Mammary epithelial cell (primary cell): ENCODE measurements around the gene UNCX.

Experiments
- CTCF ChIP-seq, 2 donors: IDR thresholded peaks in 1 of 2; conservative IDR thresholded peaks in 1 of 2; 2 replicates each; pipeline ENCODE4 v1.5.1; 2011 to 2012; ENCODE audit warnings: inconsistent platforms in 2 of 2, low read length in 2 of 2, mild to moderate bottlenecking in 2 of 2, control low read depth in 1 of 2, low read depth in 1 of 2; ENCODE audit not compliant: insufficient read depth in 1 of 2; ENCODE audit errors: extremely low read depth in 1 of 2
- EZH2 ChIP-seq: IDR thresholded peaks from 2 replicates; pipeline ENCODE4 v1.6.1; 2012; ENCODE audit warnings: low read length, inconsistent platforms, borderline replicate concordance

DNA sequence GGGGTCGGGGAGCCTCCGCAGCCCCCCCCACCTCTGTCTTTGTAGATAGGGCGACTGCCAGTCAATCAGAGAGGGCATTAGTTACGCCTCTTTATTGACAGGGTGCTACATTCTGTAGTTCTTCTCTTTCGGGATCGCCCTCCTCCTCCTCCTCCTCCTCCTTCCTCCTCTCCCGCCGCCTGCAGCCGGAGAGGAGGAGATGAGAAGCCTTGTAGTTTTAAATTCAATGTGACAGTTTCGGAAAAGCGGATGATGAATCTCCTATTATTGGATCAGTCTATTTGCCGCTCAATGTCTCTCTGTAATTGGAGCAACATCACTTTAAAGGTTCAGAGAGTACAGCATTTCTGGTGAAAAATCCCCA lies 587 bp upstream of the UNCX start:
- TF ChIP-seq EZH2 (peak; percentile 85), CTCF (conservative IDR thresholded peaks at IDR 0.05 in 1 of 2, IDR thresholded peaks at IDR 0.05 in 1 of 2; ENCODE audit: extremely low read depth in 1 of 2, insufficient read depth in 1 of 2, low read depth in 1 of 2, low read length in 2 of 2) (no peak)
